SIG-M5 (cell line): Measurements from ENCODE around the gene HAPLN3.

ENCODE experiments used
- DNase-seq: peaks from one replicate; lab custom pipeline; 2025; lab: John Stamatoyannopoulos, UW

The HAPLN3 gene

DNA sequence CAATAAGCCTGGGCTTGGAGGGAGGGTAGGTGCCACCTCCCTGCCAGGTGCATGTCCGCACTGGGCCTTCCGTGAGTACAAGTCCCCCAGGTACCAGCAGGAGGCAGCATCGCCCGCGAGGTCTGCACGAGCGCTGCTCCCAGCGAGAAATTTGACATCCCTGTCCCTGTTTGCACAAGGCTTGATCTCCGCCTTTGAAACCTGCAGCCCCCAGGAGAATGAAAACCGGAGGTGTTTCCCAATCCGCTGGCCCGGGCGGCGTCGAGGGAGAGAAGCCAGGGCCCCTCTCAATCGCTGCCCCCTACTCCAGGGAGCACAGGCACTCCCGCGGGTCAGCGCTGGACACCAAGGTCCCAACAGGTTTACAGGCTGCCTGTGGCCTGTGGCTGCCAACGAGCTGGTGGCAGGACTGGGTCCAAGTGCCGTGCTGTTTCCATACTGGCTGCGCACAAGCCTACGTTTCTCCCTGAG lies 961 bp downstream of the HAPLN3 start:
- DNase-seq: no peak

DNA sequence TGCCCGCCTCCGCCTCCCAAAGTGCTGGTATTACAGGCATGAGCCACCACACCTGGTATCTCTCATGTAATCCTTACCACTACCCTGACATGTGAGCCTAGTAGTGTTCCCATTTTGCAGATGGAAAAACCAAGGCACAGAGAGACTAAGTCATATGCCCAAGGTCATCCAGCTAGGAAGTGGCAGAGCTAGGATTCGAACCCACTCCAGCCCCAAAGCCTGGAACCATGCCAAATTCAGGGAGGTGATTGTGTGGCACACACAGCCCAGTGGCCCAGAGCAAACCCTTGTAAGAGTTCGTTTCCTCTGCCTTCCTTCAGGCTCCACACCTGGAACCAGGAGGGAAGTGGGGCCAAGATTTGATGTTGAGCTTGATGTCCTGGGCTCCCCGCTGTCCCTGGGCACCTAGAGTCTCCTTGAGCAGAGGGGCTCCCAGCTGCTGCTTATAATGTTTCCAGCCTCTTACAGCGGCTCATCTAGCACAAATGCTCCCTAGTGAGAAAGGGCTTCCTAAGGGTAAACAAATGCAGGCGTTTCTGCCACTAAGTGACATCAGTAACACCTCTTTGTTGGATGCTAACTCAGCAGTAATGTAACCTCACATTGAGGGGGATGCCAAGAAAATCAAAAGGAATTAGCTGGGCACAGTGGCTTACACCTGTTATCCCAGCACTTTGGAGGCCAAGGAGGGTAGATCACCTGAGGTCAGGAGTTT lies 3.6 kb downstream of the HAPLN3 start:
- DNase-seq: no peak

DNA sequence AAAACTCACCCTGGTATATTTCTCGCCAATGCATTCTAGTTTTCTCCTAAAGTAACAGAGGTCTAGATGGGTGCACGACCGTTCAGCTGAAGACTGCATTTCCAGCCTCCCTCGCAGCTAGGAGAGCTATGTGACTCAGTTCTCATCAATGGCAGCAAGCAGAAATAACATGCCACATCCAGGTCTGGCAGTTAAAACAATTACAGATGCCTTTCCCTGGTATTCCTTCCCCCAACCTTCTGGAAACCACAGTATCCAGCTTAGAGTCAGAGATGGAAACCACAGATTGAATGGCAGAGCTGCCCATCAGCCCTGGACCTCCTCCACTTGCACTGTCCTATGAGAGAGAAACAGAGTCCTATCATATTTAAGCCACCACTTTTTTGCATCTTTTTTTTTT lies 4.8 kb downstream of the HAPLN3 start:
- no peak for DNase-seq

DNA sequence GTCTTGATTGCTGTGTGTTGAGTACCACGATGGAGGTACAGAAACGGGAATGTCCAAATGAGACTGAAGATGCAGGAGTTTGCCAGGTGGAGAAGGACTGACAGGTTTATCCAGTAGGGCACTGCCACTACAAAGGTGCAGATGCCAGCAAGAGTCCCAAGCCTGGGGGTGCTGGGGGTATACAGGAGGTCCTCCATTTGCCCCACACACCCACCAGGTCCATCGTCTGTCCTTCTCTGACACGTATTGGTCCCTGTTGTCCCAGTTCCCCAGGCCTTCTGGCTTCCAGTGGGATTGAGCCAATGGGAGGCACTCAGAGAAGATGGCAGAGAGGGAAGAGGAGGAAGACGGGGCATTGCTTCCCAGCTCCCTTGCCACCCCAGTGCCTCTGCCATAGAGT lies 6.6 kb downstream of the HAPLN3 start:
- DNase-seq: no peak

DNA sequence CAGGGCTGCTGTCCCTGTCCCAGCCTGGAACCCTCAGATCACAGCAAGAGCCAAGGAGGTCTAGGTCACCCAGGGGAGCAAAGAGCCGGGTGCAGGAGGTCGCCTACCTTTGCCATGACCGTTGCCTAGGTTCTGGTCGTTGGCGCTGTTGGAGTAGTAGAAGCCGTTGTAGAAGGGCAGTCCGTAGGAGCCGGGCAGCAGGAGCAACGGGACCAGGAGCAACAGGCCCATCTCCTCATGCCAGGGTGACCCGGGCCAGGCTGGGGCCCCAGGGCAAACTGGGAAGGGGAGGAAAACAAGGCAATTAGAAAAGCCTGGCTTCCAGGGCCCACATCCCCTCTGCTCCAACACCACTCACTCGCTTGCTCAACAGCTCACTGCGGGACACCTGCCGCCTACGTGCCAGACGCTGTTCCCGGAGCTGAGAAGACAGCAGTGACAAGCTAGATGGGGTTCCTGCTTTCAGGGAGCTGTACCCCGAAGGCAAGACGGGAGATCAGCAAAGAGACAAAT lies 8.2 kb downstream of the HAPLN3 start:
- DNase-seq: no peak

DNA sequence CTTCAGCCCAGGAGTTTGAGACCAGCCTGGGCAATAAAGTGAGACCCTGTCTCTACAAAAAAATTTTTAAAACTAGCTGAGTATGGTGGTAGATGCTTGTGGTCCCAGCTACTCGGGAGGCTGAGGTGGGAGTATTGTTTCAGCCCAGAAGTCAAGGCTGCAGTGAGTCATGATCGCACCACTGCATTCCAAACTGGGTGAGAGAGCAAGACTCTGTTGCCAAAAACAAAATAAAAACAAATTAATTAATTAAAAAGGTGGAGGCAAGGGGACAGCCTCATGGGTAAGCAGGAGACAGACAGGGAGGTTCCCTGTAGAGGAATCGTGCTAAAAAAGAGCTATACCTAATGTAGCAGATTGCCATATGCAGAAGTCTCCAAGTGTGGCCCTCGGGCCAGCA lies 12.6 kb downstream of the HAPLN3 start:
- DNase-seq: no peak

DNA sequence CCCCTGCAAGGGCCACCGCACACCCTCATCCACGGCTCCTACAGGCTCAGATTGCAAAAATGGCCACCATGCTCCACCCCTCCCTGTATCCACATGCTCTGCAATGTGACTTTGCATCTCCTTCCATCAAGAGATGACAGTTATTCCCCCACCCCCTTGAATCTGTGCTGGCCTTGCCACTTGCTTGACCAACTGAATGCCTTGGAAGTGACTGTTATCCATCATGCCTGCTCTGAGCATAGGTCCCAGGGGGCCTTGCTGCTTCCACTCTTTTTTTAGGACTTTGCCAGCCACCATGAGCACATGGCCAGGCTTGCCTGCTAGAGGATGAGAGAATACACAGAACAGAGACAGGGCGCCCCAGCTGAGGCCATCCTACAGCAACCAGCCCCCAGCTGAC lies 13.6 kb downstream of the HAPLN3 start:
- DNase-seq: no peak

DNA sequence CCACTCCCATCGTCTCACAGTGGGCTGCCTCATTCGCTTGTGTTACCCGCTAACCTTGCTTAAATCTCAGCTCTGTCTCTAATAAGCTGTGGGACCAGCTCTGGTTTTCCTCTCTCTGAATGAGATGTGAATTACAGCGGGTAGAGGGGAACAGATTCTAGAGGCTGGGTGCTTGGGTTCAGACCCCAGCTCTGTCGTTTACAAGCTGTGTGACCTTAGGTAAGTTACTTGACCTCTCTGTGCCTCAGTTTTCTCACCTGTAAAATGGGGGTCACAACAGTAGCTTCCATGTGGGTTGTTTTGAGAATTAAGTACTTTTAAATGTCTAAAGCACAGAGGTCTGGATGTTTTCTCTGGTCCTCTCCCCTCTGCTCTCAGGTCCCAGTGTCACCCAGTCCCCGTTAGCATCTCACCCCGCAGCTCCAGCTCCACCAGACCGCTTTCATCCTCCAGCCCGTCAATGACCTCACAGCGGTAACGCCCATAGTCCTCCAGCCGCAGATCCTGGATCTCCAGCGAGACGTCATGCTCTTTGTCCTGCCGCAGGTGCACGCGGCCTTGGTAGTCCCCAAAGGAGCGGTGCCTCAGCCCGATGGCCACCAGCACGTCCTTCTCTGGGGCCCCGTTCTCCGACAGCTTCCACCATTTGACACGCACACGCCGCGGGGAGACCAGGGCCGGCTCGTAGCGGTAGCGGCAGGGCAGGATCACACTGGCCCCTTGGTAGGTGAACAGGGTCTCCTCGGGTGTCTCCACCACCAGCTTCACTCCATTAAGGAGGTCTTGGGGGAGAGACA lies 14.2 kb downstream of the HAPLN3 start:
- DNase-seq: no peak

DNA sequence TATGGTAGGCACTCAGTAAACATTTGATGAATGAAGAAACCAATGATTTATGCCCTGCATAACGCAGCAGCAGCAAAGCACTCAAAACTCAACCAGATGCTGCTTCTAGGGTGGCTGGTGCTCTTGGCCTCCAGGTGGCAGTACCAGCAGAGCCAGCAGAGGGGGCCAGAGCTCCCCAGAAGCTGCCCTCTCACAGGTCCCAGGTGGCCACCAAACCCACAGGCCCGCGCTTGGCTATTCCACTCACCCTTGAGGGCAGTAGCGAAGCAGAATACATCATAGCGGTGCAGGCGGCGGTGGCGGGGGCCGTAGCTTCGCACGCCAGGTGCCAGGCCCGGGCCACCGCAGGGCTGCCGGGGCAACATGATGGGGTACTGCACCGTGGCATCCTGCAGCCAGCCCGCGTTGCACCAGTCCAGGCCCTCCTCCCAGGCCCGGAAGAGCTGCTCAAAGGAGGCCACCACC lies 16.6 kb downstream of the HAPLN3 start:
- no peak for DNase-seq

DNA sequence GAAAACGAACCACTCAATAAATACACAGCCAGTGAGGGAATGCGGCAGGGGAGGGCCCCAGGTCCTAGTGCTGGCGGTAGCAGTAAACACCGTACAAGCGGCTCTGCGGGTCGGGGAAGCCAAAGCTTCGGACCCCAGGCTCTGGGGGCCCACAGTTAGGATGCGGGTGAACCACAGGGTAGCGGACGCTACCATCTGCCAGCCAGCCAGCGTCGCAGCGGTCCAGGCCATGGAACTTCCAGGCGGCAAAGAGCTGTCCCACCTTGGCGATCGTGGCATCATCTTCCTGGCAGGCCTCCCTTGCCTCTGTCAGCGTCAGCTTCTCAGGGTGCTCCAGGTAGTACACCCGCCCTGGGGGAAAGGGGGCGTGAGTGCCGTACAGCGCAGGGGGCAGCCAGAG lies 17.4 kb downstream of the HAPLN3 start:
- no peak for DNase-seq

DNA sequence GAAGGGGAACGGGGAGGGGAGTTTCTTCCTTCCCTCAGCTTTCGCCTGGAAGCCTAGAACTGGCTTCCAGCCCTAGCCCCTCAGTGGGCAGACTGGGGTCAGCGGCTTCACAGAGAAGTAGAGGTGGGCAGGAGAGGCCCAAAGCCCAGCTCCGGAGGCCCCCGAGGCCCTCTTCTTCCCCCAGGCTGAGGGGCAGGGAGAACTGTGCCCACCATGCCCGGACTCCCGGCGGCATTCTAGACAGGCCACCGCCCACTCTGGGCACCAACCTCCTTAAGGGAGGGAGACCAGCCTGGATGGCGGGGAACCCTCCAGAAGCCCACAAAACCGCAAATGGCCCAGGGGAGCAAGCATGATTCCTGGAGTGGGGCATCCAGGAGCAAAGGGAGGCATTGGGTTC lies 17.9 kb downstream of the HAPLN3 start:
- no peak for DNase-seq

DNA sequence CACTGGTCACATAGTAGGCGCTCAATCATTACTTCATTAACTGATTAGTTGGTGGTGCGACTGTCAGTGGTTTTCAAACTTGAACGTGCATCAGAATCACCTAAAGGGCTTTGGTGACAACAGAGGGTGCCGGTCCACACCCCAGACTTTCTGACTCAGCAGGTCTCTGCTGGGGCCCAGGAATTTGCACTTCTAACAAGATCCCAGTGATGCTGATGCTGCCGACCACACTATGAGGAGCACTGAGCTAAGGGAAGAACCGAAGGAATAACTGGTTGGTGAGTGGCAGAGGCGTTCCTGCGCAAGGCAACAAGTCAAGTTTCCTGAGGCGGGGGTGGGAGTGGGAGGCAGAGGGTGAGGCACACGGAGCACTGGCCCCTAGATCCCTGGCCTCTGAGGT lies 18.8 kb downstream of the HAPLN3 start:
- DNase-seq: no peak

DNA sequence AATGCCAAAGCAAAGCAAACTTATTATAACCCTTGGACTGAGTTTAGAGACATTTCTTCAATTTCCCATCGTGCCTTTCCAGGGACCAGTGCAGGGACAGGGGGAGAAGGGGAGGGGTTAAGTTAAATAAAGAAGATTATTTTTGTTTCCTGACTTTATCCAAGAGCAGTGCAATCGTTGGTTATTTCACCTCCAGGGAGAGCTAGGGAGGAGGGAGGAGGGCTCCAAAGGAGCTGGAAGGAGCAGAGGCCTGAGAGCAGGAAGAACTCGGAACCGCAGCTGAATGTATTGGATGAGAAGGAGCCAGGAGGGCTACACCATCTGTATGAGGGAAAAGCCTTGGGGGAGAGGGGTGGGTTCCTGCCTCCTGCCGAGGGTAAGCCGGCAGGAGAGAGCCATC lies 20.7 kb downstream of the HAPLN3 start:
- DNase-seq: no peak

DNA sequence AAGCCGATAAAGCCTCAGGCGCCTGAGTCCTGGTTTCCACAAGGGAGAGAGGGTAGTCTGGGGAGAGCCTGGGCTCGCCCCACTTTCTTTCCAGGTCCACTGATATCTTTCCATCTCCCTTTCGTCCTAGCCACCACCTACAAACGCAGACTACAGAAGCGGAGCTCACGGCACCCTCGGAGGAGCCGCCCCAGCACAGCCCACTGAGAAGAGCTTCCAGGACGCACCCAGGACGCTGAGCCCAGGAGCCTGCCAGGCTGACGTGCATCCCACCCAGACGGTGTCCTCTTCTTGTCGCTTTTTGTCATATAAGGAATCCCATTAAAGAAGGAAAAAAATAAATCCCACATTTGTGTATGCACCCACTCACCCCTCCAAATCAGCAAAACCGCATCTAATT lies 21.1 kb downstream of the HAPLN3 start:
- DNase-seq: no peak

DNA sequence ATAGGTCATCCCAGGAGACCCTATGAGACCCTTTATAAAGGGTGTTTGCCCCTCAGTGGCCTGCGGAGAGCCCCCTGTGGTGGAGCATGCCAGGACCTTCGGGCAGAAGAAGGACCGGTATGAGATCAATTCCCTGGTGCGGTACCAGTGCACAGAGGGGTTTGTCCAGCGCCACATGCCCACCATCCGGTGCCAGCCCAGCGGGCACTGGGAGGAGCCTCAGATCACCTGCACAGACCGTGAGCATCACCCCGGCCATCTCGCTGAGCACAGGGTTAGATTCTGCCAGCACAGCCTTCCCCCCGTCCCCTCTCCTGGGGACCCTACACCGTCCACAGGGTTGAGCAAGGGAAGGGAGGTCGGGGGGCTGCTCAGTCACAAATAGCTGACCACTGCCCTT lies 21.6 kb downstream of the HAPLN3 start:
- no peak for DNase-seq

DNA sequence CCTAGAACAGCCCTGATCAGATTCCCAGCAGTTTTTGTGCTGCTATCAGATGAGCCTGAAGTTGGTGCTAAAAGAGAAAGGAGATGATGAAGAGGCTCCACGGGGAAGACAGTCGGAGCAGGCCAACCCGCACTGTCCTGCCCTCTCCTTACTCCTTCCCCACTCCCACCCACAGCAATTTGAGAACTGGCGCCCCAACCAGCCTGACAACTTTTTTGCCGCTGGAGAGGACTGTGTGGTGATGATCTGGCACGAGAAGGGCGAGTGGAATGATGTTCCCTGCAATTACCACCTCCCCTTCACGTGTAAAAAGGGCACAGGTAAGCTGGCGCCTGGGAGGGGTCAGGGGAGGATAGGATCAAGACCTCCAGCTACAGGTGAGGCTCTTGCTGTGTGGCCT lies 22.6 kb downstream of the HAPLN3 start:
- DNase-seq: no peak

DNA sequence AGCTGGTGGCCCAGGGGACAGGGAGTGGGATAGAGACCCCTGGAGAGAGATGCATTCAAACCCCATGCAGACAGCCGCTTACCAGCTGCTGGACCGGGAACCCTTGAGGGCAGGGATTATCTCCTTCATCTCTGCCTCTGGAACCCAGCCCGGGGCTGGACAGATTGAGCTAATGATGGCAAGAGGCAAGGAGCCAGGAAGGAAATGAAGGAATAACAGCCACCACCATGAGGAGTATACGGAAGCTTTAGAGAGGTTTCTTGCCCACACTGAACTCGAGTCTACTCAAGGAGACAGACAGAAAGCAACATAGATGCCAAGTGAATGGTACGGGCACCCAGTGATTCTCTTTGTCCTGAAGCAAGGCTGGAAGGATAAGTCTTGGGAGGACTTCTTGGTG lies 23.2 kb downstream of the HAPLN3 start:
- DNase-seq: no peak

DNA sequence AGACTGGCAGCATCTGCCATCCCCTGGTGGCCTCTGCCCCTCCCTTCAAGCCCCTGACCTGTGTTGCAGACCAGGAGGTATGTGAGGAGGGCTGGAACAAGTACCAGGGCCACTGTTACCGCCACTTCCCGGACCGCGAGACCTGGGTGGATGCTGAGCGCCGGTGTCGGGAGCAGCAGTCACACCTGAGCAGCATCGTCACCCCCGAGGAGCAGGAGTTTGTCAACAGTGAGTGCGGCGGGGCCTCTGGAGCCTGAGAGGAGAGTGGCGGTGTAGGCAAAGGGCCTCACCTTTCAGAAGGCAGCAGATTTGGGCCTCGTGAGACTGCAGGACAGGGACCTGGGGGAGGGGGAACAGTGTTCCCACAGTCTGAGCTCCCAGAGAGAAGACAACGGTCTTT lies 24.0 kb downstream of the HAPLN3 start:
- no peak for DNase-seq

DNA sequence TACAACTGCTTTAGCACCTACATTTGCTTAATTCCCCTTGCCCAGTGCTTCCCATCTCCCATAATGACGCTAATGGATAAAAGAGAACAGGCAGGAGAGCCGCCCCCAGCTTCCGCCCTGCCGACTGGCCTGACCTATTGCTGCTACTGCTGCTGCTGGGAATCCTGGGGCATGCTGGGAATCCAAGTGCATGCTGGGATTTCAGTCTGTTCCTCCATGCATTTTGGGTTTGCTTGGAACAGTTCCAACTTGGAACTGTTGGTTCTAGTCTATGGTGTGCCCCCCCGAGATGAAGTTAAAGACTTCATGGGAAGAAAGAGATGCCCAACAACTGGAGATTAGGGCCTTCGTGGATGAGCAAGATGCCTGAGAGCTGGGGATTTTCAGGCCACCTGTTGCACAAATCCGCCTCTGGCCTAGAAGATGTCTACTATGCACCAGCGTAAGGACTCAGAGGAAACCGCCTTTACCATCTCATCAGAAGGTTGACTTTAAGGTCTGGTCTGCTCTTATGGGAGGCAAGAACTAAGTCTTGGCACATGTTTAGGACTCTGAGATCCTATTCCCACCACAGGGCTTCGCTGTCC lies 29.0 kb downstream of the HAPLN3 start:
- no peak for DNase-seq

DNA sequence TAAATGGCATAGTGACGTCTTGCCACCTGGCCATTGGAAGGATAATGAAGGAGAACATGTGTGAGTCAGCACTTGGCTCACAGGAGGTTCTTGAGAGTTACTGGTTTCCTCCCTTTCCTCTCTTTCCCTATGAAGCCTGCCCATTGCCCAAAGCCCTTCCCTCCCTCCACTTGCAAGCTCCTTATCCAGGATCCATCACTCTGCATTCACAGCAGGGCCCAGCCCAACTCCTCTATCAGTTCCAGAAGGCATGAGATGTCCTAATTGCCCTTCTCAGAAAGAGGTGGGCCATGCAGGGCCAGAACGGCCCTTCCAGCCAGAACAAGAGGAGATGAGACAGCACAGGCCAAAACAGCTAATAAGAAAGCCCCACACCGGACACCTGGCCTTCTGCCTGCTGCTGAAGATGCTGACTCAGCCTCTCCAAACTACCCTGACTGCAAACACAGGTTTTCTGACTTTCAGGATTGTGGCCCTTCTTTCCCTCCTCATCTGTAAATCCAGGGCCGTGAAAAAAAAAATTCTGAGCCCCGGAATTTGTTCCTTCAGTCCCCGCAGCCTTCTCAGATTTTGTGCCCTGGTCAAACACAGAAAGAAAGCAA lies 29.7 kb downstream of the HAPLN3 start:
- no peak for DNase-seq

DNA sequence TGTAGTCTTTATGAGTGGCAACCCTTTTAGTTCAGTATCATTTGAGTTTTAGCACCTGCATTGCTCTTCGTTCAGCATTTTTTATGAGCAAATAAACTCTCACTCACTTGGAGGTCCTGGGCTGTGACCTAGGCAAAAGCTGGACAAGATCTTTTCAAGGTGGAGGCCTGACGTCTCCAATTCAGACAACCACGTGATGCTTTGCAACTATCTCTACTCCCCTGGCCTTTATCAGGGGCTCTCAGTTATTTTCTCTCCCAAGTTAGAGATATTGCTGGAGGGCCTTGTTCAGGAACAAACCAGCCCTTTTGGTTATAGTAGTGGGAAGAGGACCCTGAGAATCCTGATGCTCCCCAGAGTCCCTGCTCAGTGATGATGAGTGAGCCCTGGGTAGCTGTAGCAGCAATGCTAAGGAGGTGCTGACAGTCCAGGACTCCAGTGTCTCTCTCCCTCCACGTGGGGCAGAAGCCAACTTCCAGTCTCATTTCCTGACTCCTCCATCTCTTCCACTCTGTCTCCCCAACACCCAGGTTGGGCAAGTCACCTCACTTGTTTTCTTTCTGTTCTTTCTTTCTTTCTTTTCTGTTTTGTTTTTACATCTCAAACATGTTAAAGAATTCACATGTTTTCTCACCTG lies 30.4 kb downstream of the HAPLN3 start:
- DNase-seq: no peak

DNA sequence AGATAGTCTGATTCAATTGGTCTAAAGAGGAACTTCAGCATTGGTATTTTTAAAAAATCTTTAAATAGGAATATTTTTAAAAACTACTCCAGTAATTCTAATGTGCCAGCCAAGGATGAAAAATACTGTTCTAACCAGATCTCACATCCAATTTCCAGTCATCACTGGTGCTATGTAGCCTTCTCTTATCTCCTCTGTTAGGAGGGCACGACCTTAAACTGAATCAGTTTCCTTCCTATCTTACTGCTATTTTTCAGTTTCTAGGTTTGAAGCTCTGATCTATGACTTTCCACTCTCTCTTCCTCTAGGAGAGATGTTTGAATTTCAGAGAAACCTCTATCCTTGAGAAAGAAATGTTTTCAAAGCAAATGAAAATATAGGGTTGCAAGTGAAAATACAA lies 31.9 kb downstream of the HAPLN3 start:
- DNase-seq: no peak
